ENCODE measurements around the gene SEPSECS. TPM values are rescaled to one million over a fixed set of nuclear protein-coding genes. Genes with fewer than 3 reads are reported as not detected.

The SEPSECS gene
- total and polyA plus RNA-seq, 2 of the 13 experiments (the other 11 are each of a cell fraction or from before 2014, with no cell fraction given): 9.4 to 14.3 TPM

Other genes starting within 250 kb of the SEPSECS start
- gene CCDC149, start 247.4 kb downstream of the SEPSECS start, total RNA-seq (2016; rRNA removed; fragmentation: Illumina TruSeq; extraction: Trizol): 0.21 and 0.44 TPM in 2 replicates
- gene CCDC149, start 247.4 kb downstream of the SEPSECS start, polyA plus RNA-seq (2011; rRNA removed): 0.59 and 0.95 TPM in 2 replicates
- not detected in 2 replicates for gene LGI2, start 129.5 kb downstream of the SEPSECS start, total RNA-seq (2016; rRNA removed; fragmentation: Illumina TruSeq; extraction: Trizol)
- not detected in 2 replicates for gene LGI2, start 129.5 kb downstream of the SEPSECS start, polyA plus RNA-seq (2011; rRNA removed)
- 25.8 and 40.8 TPM in 2 replicates for gene PI4K2B, start 73.6 kb upstream of the SEPSECS start, total RNA-seq (2016; rRNA removed; fragmentation: Illumina TruSeq; extraction: Trizol)
- 5.4 and 6.9 TPM in 2 replicates for gene PI4K2B, start 73.6 kb upstream of the SEPSECS start, polyA plus RNA-seq (2011; rRNA removed)
- gene ZCCHC4, start 152.3 kb upstream of the SEPSECS start, total RNA-seq (2016; rRNA removed; fragmentation: Illumina TruSeq; extraction: Trizol): 15.0 and 16.9 TPM in 2 replicates
- gene ZCCHC4, start 152.3 kb upstream of the SEPSECS start, polyA plus RNA-seq (2011; rRNA removed): 10.4 and 13.2 TPM in 2 replicates
- gene ANAPC4, start 216.8 kb upstream of the SEPSECS start, total RNA-seq (2016; rRNA removed; fragmentation: Illumina TruSeq; extraction: Trizol): 29.4 and 30.2 TPM in 2 replicates
- 10.3 and 14.5 TPM in 2 replicates for gene ANAPC4, start 216.8 kb upstream of the SEPSECS start, polyA plus RNA-seq (2011; rRNA removed)